DMS79 (cell line): ENCODE results near the gene NPIPA8.
"Not testable (repeated sequence)": the region's sequence is repeated elsewhere in the genome, so short reads cannot be mapped to it uniquely, and the experiment has no call there.

Experiments
- DNase-seq: peaks from one replicate; lab custom pipeline; 2025; lab: John Stamatoyannopoulos, UW

NPIPA8 gene

DNA sequence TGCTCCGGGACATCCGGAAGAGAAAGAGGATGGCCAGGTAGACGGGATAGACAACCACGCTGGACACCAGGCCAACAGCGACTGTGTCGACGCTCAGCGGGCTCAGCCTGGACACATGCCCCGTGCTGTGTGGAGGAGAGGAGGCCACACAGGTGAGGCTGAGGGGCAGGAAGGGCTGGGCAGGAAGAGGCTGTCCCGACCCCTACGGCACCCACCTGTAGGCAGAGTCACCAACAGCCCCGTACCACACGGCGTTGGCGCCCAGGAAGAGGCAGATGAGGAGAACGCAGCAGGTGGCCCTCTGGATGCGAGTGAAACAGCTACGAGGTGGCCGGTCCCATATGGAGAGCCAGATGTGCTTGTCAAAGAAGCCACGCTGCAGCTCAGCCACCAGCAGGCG lies at the start of gene NPIPA8:
Gene NPIPA8, minus strand, starts transcription at position 101 of the 400 bp plus-strand sequence. CDS start 4,074 bp downstream, outside the sequence.
- not testable (repeated sequence) for DNase-seq

DNA sequence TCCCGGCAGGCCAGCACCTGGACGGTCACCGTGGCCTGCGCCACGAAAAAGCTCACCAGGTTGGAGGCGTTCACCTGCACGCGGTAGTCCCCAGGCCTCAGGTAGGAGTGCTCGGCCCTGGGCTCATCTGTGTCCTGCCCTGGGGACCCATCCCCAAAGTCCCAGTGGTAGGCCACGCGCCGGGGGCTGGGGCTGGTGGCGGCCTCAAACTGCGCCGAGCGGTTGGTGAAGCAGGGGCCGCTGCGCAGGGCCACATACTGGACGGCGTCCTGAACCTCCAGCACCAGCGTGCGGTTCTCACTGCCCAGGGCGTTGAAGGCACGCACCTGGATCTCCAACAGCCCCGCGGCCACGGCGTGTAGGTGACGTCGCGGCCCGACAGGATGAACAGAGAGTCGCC lies 48.7 kb upstream of the NPIPA8 start:
- not testable (repeated sequence) for DNase-seq

DNA sequence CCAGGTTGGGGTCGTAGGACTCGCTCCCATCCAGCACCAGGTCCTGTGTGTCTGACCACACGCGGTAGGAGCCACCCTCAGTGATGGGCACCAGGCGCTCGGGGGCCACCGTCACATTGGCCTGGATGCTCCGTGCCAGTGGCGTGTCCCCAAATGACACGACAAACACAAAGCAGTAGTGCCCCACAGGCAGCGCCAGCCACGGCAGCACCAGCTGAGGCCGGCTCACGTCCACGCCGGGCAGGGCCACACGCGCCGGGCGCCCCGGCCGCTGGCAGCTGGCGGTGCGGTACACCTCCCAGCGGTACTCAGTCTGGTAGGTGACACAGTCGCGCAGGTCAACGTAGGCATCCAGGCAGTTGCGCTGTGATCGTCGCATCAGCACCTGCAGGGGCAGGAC lies 48.3 kb upstream of the NPIPA8 start:
- not testable (repeated sequence) for DNase-seq

DNA sequence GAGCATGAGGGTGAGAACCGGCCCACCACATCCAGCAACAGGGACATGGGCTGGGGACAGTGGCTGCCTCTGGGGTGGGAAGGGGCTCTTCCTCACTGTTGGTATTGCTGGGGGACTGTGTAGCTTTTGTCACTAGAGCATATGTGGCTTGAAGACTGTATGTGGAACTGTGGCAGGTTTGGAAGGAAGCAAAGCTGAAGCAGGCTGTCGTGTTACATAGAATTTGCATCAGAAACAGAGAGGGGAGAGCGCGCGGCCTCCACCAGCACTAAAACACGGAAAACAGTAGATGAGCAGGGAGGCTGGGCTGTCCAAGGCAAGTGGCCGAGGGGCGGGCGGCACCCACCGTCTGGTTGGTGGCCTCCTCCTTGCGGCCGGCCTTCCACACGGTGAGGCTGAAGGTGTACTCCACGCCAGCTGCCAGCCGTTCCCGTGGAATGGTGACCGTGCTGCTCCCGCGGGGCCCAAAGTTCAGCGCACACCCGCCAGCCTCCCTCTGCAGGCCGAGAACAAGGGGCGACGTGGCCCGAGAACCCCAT lies 47.6 kb upstream of the NPIPA8 start:
- not testable (repeated sequence) for DNase-seq

DNA sequence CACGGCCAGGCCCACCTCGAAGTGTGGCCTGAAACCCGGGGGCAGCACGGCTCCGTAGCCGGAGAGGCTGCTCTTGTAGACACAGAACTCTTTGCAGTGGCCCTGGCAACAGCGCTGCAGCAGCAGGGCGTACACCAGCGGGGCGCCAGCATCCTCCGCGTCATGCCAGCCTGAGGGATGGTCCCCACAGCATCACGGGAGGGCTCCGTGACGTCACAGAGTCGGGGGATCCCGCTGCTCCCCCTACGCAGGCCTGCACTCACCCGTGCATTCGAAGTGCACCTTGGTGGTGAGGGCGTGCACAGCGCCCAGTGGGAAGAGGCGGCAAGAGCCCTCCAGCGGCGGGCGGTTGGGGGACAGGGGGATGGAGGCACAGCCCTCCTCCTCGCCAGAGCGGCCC lies 46.2 kb upstream of the NPIPA8 start:
- not testable (repeated sequence) for DNase-seq

DNA sequence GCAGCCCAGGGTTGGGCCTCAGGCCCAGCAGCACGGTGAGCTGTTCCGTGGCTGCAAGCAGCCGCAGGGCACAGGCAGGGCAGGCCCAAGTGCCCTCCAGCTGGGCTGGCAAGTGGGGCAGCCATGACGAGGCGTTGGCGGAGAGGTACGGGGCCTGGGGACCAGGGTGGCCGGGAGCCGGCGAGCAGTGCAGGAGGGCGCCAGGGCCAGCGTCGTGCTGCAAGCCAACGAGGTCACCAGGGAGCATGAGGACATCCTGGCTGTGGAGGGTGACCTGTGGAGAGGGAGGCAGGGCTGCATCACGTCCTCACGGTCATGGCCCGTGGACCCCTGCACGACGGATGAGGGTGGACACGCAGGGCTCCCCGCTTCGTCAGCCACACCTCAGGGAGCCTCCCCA lies 11.2 kb upstream of the NPIPA8 start:
- DNase-seq: not testable (repeated sequence)

DNA sequence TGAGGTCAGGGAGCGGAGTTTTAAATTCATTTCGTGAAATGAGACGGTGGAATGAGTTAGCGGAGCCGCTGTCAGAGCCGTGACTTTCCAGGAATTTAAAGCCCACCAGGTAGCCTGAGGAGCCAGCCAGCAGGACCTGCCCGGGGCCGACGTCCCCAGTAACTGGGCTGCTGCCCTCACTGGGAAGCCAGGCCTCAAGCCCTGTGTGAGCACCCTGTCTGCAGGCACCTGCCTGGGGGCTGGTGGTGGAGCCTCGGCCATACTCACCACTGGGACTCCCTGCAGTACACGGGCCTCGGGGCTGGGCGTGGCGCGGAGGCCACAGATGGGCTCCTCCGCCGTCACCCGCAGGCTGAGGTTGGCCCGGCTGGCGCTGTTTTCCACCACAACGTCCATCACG lies 10.5 kb upstream of the NPIPA8 start:
- not testable (repeated sequence) for DNase-seq

DNA sequence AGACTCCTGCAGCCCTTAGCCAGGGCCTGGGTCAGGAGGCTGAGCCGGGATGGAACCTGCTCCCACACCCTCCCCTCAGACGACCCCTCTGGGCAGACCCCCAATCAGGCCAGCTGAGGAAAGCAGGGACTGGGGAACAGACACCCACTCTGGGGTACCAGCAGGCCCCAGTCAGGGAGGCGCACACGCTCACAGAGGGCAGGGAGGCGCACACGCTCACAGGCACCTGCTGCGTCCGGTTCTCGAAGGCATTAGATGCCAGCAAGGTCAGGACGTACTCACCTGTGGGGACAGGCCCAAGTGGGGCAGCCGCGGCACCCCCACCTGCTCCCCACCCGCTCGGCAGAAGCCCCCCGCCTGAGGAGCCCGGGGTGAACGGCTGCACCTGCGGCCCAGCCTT lies 8.1 kb upstream of the NPIPA8 start:
- DNase-seq: not testable (repeated sequence)

DNA sequence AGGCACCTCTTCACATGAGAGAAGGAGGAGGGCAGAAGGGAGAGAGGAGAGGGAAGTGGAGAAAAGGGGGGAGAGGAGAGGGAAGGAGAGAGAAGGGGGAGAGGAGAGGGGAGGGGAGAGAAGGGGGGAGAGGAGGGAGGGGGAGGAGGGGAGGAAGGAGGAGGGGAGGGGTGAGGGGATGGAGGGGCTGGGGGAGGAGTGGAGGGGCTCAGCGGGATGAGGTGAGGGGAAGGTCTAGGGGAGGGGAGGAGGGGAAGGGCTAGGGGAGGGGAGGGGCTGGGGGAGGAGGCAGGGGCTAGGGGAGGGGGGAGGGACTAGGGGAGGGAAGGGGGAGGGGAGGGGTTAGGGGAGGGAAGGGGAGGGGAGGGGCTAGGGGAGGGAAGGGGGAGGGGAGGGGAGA lies 5.5 kb upstream of the NPIPA8 start:
- not testable (repeated sequence) for DNase-seq

DNA sequence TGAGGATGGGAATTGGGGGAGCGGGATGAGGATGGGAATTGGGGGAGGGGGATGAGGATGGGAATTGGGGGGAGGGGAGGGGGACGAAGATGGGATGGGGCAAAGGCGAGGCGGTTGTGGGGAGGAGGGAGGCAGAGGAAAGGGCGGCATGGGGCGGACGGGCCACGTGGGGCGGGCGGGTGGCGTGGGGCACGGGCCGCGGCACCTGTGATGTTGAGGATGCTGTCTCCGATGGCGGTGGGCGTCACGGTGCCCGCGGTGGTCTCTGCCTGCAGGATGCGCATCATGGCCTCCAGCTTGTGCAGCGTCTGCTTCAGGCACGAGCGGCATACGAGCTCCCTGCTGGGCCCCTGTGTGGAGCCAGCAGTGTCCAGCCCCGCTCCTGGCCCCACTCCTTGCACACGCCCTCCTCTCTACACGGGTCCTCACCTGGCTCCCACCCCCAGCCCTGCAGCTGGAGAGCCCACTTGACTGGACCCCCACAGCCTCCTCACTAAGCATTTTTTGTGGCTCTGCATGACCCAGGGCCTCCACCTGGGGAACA lies 5.0 kb upstream of the NPIPA8 start:
- not testable (repeated sequence) for DNase-seq

DNA sequence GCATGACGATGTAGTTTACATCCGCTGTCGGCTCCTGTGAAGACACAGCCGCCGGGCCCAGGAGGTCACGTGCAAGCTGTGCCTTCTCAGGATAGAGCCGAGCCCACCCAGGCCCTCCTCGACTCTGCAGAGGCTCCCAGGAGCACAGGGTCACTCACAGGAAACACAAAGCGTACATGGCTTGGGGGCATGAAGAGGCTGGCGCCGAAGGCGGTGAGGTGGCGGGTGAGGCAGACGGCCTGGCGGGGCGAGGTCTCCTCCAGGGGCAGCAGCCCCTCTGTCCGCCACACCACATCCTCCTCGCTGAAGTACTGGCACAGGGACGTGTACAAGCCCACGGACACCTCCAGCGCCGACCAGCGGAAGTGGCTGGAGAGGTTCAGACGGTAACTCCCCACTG lies 2.7 kb upstream of the NPIPA8 start:
- DNase-seq: not testable (repeated sequence)

DNA sequence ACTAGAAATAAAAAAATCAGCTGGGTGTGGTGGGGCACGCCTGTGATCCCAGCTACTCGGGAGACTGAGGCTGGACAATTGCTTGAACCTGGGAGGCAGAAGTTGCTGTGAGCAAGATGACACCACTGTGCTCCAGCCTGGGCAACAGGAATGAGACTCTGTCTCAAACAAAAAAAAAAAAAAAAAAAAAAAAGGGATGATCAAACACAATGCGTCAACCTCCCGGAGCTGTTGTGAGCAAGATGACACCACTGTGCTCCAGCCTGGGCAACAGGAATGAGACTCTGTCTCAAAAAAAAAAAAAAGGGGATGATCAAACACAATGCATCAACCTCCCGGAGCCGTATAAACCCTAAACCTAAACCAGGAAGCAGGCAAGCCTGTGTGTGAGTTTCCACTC lies 24.7 kb downstream of the NPIPA8 start:
- DNase-seq: not testable (repeated sequence)

DNA sequence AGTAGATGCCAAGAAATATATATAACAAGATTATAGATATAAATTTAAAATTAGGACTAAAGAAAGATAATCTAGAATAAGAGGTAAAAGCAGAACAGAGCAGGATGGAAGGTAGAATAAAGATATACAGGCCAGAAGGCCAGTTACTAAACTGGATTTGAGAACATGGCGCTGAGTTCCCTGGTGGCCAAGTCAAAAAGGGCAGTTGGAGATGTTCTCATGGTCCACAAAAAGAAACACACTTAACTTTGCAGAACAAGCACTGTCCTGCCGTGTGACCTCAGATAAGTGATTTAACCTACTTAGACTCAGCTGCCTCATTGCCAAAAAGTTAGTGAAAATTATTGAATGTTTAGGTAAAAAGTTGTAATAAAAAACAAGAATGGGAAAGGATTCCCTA lies 27.4 kb downstream of the NPIPA8 start:
- DNase-seq: not testable (repeated sequence)

DNA sequence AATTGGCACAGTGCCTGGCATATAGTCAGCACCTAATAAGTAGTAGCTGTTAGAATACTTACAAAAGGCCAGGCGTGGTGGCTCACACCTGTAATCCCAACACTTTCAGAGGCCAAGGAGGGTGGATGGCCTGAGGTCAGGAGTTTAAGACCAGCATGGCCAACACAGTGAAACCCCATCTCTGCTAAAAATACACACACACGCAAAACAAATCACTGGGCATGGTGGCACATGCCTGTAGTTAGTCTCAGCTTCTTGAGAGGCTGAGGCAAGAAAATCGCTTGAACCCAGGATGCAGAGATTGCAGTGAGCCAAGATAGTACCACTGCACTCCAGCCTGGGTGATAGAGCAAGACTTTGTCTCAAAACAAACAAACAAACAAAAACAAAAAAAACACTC lies 29.3 kb downstream of the NPIPA8 start:
- DNase-seq: not testable (repeated sequence)

DNA sequence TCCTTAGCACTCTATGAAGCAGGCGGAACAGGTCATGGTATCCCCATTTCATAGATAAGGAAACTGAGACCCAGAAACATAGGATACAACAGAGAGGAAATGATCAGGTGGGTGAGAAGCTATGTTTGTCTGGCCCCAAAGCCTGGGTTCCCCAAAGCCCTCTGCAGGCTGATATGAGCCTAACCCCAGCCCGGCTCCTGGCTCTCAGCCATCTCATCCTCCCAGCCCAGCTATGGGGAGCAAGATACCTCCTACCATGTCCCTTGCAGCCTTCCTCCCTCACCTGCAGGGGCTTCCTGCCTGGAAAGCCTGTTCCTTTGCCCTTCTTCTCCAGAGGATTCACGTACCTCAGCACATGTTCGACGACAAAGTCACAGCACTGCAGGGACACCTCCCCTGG lies 30.5 kb downstream of the NPIPA8 start:
- DNase-seq: not testable (repeated sequence)

DNA sequence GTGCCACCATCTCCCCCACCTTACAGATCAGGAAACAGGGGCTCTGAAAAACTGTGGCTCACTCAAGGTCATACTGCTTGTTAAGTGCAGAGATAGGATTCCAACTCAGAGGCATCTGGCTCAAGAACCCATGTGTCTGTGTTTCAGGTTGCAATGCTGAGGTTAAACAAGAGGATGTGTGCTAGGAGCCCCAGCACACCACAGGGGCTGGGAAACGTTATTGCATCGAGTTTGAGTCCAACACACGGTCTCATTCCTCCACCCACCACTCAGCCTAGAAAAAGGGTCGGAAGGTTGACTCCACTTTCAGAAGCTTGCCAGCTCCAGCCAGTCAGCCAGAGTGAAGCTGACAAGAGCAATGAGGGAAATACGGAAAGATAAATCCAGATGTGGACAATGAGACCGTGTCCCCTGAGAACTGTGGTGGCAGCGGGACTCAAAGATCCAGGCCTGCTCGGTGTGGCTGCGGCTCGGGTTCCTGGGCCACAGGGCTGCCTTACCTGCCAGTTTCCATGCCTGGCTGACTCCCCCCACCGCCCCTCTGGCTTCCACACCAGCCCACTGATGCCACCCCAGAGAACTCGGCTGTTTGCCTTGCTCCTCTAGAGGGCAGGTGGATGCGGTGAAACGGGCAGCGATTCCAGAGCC lies 33.4 kb downstream of the NPIPA8 start:
- DNase-seq: not testable (repeated sequence)

DNA sequence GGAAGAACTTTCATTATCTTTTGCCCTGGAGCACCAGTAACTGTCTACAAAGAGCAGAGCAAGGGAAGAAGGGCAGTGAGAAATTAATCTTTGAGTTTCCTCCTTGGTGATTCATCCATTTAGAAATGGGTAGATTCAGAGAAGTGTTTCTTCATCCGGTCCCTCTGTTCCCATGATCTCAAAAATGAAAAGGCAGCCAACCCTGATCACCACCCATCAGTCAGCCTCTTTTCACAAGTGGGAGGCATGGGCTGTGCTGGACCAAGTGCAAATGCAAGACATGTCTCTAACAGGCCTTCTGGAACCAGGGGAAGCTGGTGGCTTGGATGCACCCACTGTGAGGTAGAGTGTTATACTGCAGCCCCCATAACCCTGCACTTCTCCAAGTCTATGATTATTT lies 38.8 kb downstream of the NPIPA8 start:
- not testable (repeated sequence) for DNase-seq

DNA sequence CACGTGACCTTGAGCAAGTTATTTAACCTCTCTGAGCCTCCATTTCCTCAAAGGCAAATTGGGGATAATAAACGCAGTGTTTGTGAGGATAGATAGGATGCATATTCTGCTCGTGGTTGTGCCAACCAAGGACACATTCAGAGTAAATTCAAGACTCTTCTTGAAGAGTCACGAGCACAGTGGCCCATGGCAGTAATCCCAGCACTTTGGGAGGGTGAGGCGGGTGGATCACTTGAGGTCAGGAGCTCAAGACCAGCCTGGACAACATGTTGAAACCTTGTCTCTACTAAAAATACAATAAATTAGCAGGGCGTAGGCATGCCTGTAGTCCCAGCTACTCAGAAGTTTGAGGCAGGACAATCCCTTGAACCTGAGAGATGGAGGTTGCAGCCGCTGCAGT lies 39.6 kb downstream of the NPIPA8 start:
- not testable (repeated sequence) for DNase-seq

DNA sequence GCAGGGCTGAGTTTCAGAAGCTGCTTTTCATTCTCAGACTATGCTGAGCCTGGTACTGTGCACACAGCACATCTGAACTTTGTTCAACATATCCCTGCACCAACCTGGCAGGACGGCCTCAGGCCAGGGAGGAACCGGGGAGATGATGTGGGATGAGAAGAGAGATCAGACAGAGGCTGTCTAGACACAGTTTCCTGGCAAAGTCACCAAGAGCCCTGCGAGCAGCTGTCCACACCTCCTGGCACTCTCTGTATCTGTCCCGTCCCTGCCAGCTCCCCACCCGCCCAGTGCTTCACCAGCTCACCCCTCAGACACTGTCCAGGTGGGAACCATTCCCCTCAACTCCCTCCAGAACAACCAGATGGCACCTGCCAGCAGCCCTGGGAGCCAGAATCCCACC lies 42.2 kb downstream of the NPIPA8 start:
- not testable (repeated sequence) for DNase-seq

DNA sequence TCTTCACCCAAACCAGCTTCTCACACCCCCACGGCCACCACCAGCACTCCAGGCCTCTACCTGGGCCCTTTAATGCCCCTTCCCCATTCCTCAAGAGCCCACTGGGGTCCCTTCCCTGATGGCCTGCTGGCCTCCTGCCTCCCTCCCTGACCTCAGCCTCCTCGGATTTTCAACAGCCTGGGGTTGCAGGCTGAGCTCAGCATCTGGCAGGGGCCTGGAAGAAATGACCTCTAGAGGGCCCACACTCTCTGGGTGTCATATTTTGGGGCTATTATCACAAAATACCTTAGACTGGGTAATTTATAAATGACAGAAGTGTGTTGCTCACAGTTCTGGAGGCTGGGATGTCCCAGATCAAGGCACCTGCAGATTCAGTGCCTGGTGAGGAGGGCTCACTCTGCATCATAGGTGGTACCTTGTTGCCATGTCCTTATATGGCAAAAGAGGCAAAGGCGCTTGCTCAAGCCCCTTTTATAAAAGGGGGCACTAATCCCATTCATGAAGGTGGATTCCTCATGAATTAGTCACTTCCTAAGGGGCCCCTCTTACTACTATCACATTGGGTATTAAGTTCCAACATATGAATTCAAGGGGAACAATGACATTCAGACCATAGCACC lies 43.1 kb downstream of the NPIPA8 start:
- not testable (repeated sequence) for DNase-seq

DNA sequence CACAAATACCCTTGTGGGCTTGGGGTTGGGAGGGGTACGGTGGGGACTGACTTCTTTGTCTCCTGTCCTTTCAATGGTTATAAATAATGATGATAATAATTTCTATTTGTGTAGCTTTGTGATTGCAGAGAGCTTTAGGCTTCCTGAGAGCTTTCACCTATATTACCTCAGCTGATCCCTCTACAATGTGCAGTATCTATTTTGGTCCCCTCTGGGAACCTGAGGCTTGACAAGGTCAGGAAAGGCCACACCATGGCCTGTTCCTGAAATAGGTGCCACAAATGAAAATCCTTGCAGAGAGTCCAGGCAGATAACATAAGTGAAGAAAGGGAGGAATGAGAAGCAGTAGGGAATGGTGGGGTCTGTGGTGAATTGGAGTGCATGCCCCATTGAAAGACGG lies 45.6 kb downstream of the NPIPA8 start:
- not testable (repeated sequence) for DNase-seq

DNA sequence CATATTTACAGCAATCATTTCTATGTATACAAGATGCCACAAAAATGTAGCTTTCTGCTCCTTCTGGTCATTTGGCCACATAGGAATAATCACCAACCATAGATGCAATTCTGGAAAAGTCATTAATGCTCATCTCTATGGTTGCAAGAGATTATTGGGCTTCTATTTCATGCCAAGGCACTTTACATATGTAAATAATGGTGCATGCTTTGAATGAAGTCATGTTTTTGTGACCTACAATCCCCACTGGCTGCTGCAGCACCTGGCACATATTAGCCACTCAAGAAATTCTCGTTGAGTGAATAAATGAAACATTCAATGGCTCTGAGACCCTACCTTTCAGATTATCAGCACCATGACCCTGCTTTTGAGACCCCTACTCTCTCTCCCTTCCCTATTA lies 50.2 kb downstream of the NPIPA8 start:
- DNase-seq: not testable (repeated sequence)

DNA sequence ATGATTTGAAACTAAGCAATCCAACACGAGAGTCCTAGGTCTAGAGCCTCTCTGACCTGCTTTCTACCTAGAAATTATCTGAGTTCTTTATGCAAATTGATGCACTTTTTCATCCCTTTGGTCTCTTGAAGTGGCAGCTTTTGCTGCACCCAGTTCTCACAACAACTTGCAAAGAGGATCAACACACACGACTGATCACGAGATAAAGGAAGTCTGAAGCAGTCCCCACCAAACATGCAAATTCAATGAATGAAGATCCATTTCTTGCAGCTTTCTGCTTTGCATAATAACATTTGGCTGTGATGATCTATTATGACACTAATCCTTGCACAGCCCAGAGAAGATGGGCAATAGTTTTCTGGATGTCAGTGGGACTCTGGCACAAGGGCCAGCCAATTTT lies 56.2 kb downstream of the NPIPA8 start:
- not testable (repeated sequence) for DNase-seq
